KMS-11 (cell line): ENCODE measurements around the gene OR51G1.

ENCODE experiments used
- H2AFZ ChIP-seq: fragments of 200-600 bp; sonication (generic); 2 replicates; pipeline ENCODE4 v1.6.1; 2016; ENCODE audit warnings: antibody characterized with exemption, mixed run types, low read depth
- H3K27ac ChIP-seq: fragments of 200-600 bp; sonication (generic); 2 replicates; pipeline ENCODE4 v1.6.1; 2016; ENCODE audit warnings: mild to moderate bottlenecking, mixed run types
- H3K27me3 ChIP-seq: fragments of 200-600 bp; sonication (generic); 2 replicates; pipeline ENCODE4 v1.6.1; 2017; ENCODE audit warnings: mild to moderate bottlenecking, low read depth, mixed run types, moderate library complexity; ENCODE audit not compliant: insufficient read depth
- H3K36me3 ChIP-seq: fragments of 200-600 bp; sonication (generic); 2 replicates; pipeline ENCODE4 v1.6.1; 2017; ENCODE audit warnings: mild to moderate bottlenecking, mixed run types; ENCODE audit not compliant: insufficient read depth
- H3K4me1 ChIP-seq: fragments of 200-600 bp; sonication (generic); 2 replicates; pipeline ENCODE4 v1.6.1; 2016; ENCODE audit warnings: mild to moderate bottlenecking, low read depth, mixed run types; ENCODE audit not compliant: poor library complexity, severe bottlenecking
- H3K4me2 ChIP-seq: fragments of 200-600 bp; sonication (generic); 2 replicates; pipeline ENCODE4 v1.7.0; 2016; ENCODE audit warnings: mild to moderate bottlenecking, mixed run types
- H3K4me3 ChIP-seq: fragments of 200-600 bp; sonication (generic); IDR thresholded peaks from 2 replicates; pipeline ENCODE4 v1.6.1; 2017; ENCODE audit warnings: low read depth, low read length, mixed read lengths; ENCODE audit not compliant: insufficient read depth
- H3K79me2 ChIP-seq: fragments of 200-600 bp; sonication (generic); 2 replicates; pipeline ENCODE4 v1.6.1; 2016; ENCODE audit warnings: low read depth, mixed run types; ENCODE audit not compliant: insufficient read depth
- H3K9ac ChIP-seq: fragments of 200-600 bp; sonication (generic); 2 replicates; pipeline ENCODE4 v1.6.1; 2016; ENCODE audit warnings: mild to moderate bottlenecking, mixed run types
- H4K20me1 ChIP-seq: fragments of 200-600 bp; sonication (generic); 2 replicates; pipeline ENCODE4 v1.6.1; 2016; ENCODE audit warnings: mild to moderate bottlenecking, mixed run types; ENCODE audit not compliant: insufficient read depth
- CTCF ChIP-seq: fragments of 200-600 bp; sonication (generic); conservative IDR thresholded peaks from 2 replicates; pipeline ENCODE4 v1.6.1; 2017; ENCODE audit warnings: low read depth, mild to moderate bottlenecking, antibody characterized with exemption, low read length, moderate library complexity, mixed read lengths

OR51G1 gene

GRCh38 chr11:4881188-4881587 lies 43.0 kb downstream of the OR51G1 start:
- TF ChIP-seq CTCF, result no peak
- Histone ChIP-seq H3K79me2 (no peaks in the 10 kb centered on the region), H3K27me3 (no peaks in the 10 kb centered on the region), H3K4me2 (no peak overlapping the region), H2AFZ (no peak overlapping the region), H3K27ac (no peak overlapping the region), H3K9ac (no peak overlapping the region), H3K4me1 (no peaks in the 10 kb centered on the region), H3K36me3 (no peaks in the 10 kb centered on the region), H3K4me3 (no peak overlapping the region), H4K20me1 (no peaks in the 10 kb centered on the region)
